NCI-H510A (cell line): ENCODE results near the gene ZBTB24.
"Not testable (repeated sequence)": the region's sequence is repeated elsewhere in the genome, so short reads cannot be mapped to it uniquely, and the experiment has no call there.

Experiments
- DNase-seq: peaks from one replicate; lab custom pipeline; 2025; lab: John Stamatoyannopoulos, UW

The ZBTB24 gene

GRCh38 chr6:109471105-109471810, 11.8 kb downstream of the ZBTB24 start:
- no peak for DNase-seq

DNA sequence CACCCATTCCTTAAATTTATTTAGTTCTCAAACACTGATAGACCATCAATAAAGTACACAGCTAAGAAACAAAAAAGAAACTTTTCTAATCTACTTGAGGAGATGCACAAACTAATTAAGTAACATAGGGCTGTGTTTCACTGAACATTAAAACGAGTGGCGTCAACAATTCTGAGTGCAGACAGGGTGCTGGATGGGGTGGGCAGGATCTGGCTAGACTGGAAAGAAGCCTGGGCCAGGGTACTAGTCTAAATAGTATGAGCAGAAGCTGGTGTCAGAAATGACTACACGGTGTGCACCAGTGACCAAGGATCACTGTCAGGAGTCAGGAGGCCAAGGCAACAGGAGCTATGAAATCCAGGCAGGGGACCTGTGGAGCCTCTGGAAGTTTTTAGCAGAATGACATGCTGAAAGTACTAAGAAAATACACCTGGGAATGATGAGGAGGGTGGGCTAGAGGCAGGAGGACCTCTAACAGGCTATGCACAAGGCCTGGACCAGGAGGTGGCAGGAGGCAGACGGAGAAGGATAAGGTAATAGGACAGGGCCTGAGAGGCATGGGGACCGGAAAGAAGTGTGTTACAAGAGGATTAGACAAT, 13.3 kb downstream of the ZBTB24 start:
- no peak for DNase-seq

DNA sequence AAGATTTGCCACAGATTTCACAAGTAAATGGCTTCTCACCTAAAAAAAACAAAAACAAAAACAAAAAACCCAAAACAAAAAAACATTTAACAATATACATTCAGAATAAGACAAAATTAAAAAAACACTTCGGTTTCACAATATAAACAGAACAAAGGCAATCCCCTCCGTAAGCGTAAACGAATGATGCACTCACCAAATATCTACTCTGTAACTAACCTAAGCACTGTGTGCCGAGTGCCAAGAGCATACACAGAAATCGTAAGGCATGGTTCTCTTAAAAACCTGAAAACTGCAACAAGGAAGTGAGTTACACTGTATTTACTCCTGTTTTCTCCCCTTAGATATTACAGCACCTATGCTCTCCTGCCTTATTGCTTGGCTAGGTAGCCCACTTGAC, 15.3 kb downstream of the ZBTB24 start:
- no peak for DNase-seq

GRCh38 chr6:109466212-109466923, 16.7 kb downstream of the ZBTB24 start:
- DNase-seq, result no peak

DNA sequence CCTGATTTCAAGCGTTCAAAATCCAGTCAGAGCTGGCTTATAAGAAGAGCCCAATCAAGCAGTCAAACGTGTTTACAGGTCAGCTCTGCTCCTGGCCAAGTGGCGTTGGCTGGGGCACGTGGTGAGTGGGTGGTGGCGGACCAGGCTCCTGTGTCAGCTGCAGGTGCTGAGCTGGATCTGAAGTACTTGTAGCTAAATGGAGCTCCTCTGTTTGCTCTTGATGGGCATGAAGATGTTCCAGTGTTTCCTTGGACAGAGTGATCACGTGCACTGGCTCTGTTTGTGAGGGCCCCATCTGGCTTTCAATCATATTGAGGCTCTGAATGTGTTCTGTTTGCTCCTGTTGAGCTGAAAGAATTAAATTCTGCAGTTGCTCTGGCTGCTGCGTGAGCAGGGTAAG, 17.2 kb downstream of the ZBTB24 start:
- DNase-seq, result peak; percentile 46

DNA sequence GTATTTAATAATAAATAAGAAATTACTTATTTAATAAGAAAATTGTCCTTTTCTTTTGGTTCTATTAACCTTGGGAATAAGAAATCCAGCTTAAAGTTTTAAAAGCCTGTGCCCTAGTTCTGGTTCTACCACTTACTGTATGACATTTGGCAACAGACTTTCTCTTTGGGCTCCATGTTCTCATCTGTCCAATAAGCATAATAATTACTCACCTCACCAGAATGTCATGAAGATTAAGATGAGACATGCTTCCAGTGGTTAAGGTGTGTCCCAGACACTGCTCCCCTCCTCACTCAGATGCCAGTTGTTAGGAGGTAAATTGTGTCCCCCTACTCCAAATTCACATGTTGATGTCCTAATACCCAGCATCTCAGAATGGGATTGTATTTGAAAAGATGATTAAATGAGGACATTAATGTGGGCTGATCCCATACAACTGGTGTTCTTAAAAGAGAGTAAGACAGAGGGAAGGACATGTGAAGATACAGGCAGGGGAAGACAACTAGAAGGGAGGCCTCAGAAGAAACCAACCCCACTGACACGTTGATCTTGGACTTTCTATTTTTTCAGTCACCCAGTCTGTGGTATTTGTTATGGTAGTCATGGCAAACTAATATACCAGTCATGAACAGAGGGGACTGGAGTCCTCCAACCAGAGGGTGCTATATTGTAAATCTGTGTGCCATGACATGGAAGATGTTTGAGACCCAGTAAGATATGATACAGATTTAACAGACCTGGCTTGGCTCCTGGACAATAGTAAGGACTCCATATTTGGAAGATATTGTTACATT, 21.1 kb downstream of the ZBTB24 start:
- DNase-seq, result no peak

- DNase-seq, result not testable (repeated sequence)
Measured at GRCh38 chr6:109461205-109461604, 21.8 kb downstream of the ZBTB24 start.

GRCh38 chr6:109460161-109460829, 22.7 kb downstream of the ZBTB24 start:
- DNase-seq, result no peak

GRCh38 chr6:109458774-109459531, 24.1 kb downstream of the ZBTB24 start:
- no peak for DNase-seq

DNA sequence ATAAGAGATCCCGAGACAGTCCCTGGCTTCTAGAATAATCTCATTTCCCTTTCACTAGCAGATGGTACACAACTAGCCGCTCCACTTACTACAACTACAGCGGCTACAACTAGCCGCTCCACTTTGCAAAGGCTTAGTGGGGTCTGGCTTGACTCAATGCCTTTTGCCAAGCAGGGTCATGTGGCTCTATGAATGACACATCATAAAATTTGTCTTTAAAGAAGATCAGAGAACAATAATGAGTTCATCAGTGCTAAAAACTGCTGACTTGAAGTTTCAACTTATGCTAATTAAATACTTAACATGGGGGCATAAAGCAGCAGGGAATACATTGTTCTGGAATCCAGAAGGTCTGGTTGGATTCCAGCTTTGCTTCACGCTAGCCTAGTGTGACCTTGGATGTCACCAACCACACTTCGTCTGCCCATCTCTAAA, 25.4 kb downstream of the ZBTB24 start:
- no peak for DNase-seq

DNA sequence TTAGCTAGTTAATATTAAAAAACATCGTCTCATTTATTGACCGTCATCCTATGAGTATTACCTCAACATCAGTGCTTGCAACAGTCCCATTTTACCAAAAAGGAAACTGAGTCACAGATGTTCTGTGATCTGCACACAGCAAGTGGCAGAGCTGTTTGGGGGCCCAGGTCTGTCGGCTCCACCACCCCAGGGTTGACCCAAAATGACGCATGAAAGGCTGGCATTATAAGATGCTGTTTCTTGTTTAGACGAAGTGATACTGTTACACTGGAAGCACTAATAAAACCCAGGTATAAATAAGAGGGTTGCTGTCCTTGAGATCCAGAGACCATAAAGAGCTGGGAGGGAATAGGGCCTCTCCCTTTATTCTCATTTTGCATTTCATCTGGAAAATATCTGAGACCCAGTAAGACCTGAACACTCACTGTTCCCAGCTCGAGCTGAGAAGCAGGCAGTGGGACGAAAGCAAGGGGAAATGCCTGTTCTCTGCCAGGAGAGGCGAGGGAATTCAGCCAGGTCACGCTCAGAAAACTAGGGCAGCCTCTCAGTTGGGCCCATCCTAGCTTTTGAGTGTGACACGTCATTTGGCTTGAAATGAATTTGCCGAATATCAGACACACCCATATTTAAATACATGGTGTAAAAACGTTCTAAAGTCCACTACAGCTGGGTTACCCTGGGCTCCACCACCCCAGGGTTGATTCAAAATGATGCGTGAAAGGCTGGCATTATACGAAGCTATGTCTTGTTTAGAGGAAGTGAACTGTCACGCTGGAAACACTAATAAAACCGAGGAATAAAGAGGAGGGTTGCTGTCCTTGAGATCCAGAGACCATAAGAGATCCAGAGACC, 26.1 kb downstream of the ZBTB24 start:
- DNase-seq, result no peak

DNA sequence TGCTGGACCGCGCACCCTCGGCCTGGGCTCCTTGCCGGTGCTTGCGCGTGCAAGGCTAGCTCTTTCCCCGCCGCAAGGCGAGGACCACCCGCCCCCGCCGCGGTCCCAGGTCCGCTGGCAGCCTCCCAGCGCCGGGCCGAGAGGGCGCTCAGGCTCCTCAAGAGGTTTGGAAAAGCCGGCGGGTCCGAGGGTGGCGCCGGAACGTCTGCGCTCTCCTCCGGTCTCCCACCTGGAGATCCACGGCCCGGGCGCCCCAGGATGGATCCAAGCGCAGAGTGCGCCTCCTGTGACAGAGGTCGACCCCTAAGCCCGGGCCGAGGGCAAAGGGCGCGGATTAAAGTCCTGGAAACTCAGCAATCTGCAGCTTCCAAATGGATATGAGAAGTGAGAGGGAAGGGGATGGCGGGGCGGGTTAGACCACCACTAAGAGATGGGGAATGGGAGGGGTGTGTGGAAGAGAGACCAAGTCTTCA, 26.9 kb downstream of the ZBTB24 start:
- DNase-seq, result no peak

GRCh38 chr6:109455437-109456110, 27.4 kb downstream of the ZBTB24 start, which contains the start of gene MICAL1:
MICAL1 (minus strand) TSS chr6:109455772; CDS start chr6:109454196, 1,576 bp downstream.
- DNase-seq, result no peak

DNA sequence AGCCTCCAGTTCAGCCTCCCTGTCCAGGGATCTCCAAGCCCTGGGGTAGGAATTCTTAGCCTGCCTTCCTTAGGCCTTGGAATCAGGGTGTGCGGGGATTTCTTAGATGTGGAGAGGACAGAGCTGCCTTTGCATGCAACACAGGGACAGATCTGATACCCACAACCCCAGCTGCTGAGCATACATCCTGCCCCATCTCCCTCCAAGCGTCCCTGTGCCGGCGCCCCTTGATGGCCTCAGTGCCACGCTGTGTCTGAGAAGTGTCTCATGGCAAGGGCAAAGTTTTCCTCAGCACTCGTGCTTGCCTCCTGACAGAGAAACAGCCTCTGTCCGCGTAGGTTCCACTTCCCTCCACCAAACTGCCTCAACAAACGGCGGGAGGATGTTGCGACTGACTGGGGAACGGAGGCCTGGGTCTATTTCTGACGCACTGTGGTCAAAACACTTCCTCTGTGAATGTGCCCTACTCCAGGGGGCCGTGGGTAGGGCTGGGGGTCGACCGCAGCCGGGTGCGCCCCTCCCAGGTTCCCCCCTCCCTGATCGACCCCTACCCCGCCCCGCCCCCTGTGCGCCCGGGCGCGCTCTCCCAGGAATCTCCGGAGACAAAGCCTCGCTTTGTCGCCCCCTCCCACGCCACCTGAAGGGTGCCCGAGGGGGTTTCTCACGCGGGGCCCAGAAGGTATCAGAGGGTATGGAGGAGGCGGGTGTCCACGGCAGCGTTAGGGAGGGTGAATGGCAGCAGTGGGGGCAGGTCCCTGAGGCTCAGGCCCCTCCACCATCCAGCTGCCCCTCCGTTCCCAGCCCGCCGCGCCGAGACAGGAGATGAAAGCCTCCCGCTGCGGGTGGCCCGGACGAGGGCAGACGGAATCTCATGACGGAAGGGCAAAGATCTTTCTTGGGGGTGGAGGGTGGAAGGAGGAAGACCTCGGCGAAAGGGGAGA, 28.3 kb downstream of the ZBTB24 start:
- DNase-seq, result no peak

DNA sequence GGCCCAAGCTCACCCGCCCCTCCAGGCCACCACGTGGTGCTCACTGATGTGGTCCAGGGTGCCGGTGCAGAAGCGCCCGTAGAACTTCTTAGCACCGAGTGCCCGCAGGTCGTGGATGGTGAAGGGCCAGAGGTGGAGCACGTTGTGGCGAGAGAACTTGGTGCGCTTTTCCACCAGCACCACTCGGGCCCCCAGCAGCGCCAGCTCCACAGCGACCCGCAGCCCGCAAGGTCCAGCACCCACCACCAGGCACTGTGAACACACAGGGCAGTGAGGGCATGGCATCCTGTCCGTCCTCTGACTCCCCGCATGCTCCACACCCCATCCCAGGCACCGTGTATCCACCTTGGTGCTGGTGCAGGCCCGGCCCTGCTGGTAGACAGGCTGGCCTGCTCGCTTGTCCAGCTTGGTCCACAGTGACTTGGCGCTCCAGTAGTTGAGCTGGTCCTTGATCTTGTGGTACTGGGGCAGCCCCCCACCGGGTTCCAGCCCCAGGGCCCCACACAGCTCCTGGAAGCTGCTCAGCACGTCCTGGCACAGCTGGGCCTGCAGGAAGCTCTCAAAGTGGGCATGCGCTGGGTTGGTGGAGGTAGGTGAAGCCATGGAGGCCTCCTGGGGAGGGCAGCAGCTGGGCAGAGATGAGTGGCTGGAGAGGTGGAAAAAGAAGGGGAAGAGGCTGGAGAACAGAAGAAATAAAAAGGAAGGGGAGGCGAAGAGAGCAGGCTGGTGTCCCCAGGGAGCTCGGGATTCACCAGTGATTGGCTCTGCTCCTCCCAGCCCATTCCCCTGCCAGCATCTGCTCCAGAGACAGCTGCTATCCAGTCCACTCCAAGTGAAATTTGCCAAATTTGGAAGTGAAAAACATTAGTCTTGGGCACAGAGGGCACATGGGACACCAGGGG, 29.2 kb downstream of the ZBTB24 start:
- no peak for DNase-seq

DNA sequence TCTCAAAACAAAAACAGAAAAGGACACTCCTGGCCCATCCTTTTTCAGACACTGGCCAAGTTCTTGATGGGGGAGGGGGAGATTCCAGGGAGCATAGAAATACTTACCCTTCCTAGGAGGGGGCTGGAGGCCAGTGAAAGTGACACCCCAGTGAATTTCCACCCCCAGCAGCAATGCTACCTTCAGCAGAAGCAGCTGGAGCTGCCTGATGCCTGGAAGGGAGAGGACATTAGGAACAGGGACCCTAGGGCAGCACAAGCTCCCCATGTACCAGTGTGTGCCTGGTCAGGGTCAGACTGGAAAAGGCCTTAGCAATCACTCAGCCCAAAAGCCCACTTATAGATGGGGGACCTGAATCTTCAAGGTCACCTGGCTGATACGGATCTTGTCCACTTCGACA, 29.9 kb downstream of the ZBTB24 start:
- no peak for DNase-seq

GRCh38 chr6:109452181-109452580, 30.8 kb downstream of the ZBTB24 start:
- no peak for DNase-seq
